ENCODE results near the gene PTPRJ. TPM values are rescaled to one million over a fixed set of nuclear protein-coding genes. Genes with fewer than 3 reads are reported as not detected.

PTPRJ gene
- total and polyA plus RNA-seq, 2 donors (not counting 3 experiments of a cell fraction or from before 2014, with no cell fraction given), result 3.1 to 7.7 TPM

GRCh38 chr11:48093323-48093722, 113.0 kb downstream of the PTPRJ start:
- Histone ChIP-seq H3K4me3 (replicated peaks in 1 of 3; ENCODE audit: insufficient read depth in 1 of 3, low read depth in 1 of 3, low read length in 3 of 3) (no peak overlapping the region), H3K4me1 (ENCODE audit: control insufficient read depth, extremely low read depth, insufficient read depth, low read length) (no peaks in the 10 kb centered on the region), H3K79me2 (ENCODE audit: control insufficient read depth, insufficient read depth, low read length) (no peaks in the 10 kb centered on the region), H3K27me3 (ENCODE audit: control insufficient read depth in 2 of 2, insufficient read depth in 2 of 2, low read length in 2 of 2) (no peaks in the 10 kb centered on the region), H3K4me2 (ENCODE audit: insufficient read depth, low read length) (no peak overlapping the region), H4K20me1 (replicated peaks; ENCODE audit: control insufficient read depth, extremely low read depth, insufficient read depth, low read length) (no peaks in the 10 kb centered on the region), H3K9me1 (replicated peaks; ENCODE audit: control insufficient read depth, extremely low read depth, insufficient read depth, low read length) (no peaks in the 10 kb centered on the region), H3K27ac (ENCODE audit: insufficient read depth, low read depth, low read length) (no peak overlapping the region), H3K9me3 (replicated peaks; ENCODE audit: control insufficient read depth, insufficient read depth, low read length) (no peaks in the 10 kb centered on the region), H3K36me3 (ENCODE audit: control insufficient read depth in 2 of 2, extremely low read depth in 1 of 2, insufficient read depth in 2 of 2, low read length in 2 of 2) (no peaks in the 10 kb centered on the region), H2AFZ (ENCODE audit: low read depth, low read length) (no peak overlapping the region), H3K9ac (replicated peaks; ENCODE audit: extremely low read depth, insufficient read depth, low read length) (no peak overlapping the region)
- BruUV-seq (replicated peaks), result no TSS peak
- ChIA-PET CTCF (interaction anchor here (2.4 kb wide), 1 partner anchor 15 kb away, joined by 11 read pairs; no protein-coding TSS in a partner anchor), POLR2A (no interaction called here)
- FAIRE-seq (no peak), DNase-seq (ENCODE audit: low read depth, low spot score) (no peak)
- intact Hi-C loops (cut with micrococcal nuclease), result no loop called here
- TF ChIP-seq FOS (IDR thresholded peaks at IDR 0.05; ENCODE audit: borderline replicate concordance, insufficient read depth, low read length) (no peak), MAX (IDR thresholded peaks at IDR 0.05; ENCODE audit: insufficient read depth, insufficient read length) (no peak), CTCF (IDR thresholded peaks at IDR 0.05; ENCODE audit: extremely low read depth in 1 of 2, insufficient read depth in 1 of 2, low read depth in 1 of 2, low read length in 2 of 2) (no peak), EZH2 (IDR thresholded peaks at IDR 0.05; ENCODE audit: borderline replicate concordance, low read depth, low read length, severe bottlenecking) (no peak), POLR2AphosphoS5 (IDR thresholded peaks at IDR 0.05; ENCODE audit: insufficient read depth, low read depth, low read length) (no peak), MYC (IDR thresholded peaks at IDR 0.05; ENCODE audit: low read depth, low read length) (no peak), POLR2A (IDR thresholded peaks at IDR 0.05; ENCODE audit: low read depth, low read length) (no peak), JUN (IDR thresholded peaks at IDR 0.05; ENCODE audit: borderline replicate concordance, insufficient read depth, insufficient read length, low read depth) (no peak), GATA2 (IDR thresholded peaks at IDR 0.05; ENCODE audit: insufficient read depth, insufficient read length, low read depth, low read length) (no peak)
- dilution Hi-C loops (cut with MboI; ENCODE audit: extremely low pct_ligation_motif_present, low sequenced_read_pairs), result no loop called here

Data from endothelial cell of umbilical vein (primary cell).